Middle frontal gyrus (tissue), 1 donor: Measurements from ENCODE around the gene EIPR1.

Source experiments
- DNase-seq: peaks from one replicate; pipeline ENCODE4 v3.0.0-alpha.2; 2015; ENCODE audit warnings: low spot score; ENCODE audit errors: extremely low spot score

Gene EIPR1

DNA sequence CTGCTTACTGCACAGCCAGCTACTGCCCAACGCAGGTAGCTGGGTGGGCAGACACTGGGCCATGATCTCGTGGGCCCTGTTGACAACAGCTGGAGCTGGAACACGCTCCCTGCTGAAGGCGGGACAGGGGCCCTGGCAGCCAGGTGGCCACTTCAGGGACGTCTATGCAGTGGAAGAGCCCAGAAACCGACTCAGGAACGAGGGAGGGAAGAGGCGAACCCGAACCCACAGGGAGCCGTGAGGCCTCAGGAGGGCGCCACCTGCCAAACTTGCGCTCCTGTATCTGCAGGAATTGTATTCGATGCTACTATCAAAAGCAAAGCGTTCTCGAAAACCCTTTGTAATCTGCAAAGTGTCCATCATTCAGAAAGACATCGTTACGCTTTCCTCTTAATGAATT is 198.4 kb downstream of the EIPR1 start:
- DNase-seq, result no peak

DNA sequence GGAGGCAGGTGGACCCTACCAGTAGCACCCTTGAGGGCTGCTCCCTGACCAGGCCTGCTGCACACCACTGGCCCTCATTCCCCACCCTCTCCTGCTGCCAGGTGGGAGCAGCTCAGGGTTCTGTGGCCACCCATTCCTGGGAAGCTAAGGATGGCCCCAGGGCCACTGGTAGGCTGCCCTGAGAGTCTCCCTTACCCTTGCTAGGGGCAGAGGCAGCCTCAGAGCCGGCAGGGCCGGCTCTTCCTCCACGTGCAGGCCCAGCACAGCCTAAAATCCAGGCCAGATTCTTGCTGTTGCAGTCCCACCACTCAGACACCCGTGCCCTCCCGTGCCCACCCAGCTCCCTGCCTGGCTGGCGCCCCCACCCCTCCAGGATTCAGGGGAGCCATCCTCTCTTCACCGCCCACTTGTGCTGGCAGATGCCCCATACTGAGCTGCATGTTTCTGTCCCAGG is 199.0 kb downstream of the EIPR1 start:
- DNase-seq, result no peak

DNA sequence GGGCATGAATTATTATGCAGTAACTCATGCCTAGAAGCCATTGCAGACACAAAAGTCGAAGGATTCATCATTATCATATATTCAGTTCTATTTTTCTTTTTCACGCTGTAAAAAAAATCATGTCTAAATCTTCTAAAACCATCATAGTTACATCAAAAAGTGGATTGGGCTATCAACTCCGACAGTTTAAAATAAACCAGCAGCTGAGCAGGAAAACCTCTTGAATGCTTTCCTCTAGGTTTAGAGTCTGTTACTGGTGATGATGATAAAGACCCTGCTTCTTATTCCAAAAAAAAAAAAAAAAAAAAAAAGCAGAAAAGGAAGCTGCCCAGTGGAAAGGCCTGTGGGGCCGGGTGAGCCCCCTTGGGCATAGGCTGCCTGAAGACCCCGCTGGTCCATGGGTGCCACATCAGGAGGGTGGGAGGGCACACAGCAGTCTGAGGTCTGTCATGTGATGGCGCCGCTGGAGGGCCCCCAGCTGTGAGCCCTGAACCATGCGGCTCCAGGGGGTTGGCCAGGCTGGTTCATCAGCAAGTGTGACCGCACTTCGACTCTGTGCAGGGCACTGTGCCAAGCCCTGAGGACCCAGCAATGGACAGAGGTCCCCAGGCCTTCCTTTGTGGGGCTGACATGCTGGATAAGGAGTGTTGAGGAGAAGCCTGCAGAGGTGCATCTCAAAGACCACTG is 199.6 kb downstream of the EIPR1 start:
- DNase-seq, result no peak

DNA sequence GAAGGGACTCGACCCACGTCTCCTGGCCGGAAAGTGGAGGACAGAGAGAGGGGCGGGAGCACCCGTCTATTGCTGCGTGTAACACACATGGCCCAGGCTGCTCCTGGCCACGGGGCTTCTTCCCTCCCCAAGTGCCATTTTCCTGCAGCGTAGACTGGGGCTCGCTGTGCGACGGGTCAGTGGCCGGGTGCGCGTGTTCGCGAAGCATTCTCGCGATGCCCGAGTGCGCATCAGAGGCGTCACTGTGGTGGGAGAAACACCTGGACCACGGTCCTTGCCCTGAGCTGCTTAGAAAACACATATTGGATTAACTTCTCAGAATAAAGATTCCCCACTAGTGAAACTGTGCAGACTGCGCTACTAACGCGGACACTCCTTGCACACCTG is 200.8 kb downstream of the EIPR1 start:
- DNase-seq, result no peak

DNA sequence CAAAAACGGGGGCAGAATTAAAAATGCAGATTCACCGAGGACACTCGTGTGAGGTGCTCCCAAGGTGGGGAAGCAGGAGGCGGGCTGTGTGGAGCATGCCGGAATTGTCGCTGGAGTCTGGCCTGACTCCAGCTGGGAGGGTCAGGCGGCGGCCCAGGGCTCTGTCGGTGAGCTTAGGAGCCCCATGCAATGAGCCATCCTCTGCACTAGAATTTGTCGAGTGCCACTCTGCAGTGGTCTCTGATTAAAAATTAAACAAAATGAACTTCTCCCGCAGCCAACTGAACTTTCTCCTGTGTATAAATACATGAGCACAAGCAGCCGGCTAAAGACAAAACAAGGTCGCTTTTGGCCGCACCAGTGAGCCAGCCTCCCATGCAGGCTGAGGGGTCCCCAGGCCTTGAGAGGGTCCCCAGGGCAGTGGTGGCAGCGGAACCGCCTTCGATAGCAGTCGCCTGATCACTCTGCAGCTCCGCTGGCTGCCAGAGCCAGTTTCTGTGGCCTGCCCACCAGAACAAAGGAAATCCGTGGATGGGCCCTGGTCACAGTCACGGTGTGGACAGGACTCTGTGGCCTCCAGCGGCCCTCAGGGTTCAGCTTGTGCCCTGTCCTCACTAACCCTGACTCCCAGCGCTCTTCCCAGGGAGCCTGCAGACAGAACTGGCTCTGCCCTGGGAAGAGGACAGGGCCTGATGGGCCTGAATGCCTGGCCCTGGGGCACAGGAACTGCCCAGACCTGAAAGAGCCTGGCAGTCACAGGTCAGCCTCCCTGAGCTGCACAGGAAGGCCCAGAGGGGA is 201.3 kb downstream of the EIPR1 start:
- no peak for DNase-seq

DNA sequence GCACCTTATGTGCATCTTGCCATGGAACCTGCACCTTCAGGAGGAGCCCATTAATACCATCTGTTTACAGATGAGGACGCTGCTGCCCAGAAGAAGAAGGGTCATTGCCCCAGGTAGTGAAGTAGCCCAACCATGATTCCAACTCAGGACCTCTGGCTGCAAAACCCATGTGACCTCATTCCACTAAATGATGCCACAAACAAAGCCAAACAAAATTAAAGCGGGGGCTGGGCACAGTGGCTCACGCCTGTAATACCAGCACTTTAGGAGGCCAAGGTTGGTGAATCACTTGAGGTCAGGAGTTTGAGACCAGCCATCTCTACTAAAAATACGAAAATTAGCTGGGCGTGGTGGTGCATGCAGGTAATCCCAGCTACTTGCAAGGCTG is 202.1 kb downstream of the EIPR1 start:
- no peak for DNase-seq

DNA sequence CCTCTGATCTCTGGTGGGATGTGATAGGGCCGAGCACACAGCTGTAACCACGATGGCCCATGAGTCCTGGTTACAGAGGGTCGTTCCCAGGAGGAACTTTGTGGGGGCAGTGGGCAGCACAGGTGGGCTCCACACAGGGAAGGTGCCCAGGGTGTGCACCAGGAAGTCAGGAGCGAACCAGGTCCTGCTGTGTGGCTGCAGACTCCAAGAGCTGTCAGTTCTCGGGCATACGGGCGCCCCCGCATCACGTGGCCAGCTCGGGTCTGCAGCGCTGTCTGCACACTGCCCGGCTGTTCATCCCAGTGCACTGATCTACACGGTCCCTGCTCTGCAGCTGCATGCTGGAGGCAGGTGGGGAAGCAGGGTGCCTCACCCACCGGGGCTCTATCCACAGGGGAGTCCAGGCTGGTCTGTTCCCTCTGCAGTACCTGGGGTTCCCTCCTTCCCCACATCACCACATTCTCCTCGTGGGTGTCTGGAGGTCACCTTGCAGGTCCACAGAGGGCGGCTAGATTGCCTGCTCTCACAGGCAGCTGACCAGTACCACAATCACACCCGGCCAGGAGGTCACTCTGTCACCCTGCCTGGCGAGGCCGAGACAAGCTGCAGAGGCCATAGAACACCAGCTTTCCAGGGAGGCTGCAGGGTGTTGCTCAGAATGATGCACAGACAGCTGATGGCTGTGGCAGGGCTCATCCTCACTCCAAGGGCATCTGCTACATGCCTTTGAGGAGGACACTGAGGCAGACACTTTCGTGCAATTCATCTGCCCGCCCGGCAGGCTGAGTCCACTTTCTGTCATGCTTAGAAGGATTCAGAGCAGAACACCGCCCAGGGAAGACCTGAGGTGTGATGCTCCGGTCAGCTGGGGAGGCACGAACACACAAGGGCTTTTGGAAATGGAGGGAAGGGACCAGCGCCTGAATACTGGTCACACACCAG is 202.7 kb downstream of the EIPR1 start:
- no peak for DNase-seq

DNA sequence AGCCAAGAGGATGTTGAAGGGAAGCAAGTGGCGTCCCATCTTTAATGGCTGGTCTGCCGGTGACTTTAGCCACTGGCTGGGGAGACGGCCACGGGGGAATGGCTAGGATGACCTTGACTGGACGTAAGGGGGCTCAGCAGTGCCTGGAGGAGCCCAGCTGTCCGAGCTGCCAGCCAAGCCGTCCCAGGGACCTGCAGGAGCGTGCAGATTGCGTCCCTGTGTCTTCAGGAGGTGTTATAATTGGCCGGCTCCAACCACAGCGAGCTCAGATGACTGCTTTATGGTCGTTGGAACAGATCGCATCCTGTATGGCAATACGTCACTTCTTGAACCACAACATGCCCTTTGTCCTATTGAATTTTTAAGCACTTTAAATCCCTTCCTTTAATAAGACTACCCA is 204.6 kb downstream of the EIPR1 start:
- DNase-seq, result no peak

DNA sequence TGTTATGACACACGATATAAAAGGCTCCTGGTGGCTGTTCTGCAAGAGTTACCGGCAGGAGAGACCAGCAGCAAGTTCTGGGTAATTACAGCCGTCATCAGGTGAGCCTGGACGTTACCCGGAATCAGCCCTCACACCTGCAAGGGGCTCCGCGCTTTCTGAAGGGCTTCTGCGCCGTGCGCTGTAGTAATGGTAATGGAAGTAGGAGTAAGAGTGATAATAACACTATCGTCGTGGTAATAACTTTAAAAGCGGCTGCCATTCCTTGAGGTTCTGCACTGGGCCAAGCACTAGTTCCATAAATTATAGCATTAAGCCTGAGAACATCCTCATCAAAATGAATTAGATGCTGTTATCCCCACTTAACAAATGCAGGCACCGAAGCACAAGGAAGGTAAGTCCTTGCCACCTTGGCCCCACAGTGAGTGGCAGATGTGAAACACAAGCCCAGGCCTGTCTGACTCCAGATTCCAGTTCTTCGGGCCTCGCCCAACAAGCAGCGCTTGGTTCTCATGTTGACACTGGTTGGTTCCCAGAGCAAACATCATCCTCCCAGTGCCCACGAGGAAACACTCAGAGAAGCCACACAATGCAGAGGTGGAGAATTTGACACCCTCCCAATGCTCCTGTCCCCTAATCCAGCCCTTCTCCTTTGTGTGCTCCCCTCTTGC is 205.2 kb downstream of the EIPR1 start:
- DNase-seq, result no peak

DNA sequence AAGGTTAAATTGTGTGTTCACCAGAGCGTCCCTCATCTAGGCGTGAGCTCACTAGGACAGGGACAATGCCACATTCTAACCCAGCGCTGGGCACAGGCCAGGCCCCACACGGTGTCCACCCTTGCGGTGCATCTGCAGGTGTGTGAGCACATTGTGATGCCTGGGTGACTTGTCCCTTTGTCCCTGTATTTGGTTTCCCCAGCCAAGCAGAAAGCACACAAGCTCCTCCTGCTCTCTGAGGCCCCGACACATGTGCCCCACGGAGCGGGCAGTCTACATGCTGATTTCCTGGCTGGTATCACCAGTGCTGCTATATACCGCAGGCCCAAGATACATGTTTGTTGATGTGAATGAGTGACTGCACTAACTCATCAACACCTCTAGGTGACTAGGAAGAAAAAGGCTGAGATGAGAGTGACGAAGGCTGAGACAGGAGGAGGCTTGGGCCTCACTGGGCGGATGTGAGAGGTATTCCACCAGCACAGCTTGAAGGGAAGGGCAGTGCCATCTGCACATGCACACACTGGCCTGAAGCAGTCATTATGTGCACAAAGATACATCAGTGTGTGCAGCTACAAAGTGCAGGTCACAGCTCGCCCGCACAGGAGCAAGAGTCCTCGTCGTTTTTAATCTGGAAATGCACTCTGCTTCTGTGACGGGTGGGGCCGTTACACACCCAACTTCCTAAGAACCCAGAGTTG is 205.9 kb downstream of the EIPR1 start:
- no peak for DNase-seq

DNA sequence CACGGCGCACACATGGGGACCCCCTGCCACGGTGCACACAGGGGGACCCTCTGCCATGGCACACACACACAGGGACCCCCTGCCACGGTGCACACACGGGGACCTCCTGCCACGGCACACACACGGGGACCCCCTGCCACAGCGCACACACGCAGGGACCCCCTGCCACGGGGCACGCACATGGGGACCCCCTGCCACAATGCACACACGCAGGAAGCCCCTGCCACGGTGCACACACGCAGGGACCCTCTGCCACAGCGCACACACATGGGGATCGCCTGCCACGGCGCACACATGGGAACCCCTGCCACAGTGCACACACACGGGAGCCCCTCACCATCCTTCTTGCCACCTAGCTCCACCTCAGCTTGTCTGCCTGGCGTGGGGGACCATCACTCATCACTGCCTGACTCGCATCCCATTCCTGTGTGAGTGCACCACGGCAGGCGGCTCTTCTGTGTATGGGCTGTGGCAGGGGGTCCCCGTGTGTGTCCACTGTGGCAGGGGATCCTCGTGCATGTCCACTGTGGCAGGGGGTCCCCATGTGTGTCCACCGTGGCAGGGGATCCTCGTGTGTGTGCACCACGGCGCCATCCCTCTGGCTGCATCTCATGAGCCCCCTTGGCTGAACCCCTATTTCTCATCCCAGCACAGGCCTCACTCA is 206.7 kb downstream of the EIPR1 start:
- no peak for DNase-seq

DNA sequence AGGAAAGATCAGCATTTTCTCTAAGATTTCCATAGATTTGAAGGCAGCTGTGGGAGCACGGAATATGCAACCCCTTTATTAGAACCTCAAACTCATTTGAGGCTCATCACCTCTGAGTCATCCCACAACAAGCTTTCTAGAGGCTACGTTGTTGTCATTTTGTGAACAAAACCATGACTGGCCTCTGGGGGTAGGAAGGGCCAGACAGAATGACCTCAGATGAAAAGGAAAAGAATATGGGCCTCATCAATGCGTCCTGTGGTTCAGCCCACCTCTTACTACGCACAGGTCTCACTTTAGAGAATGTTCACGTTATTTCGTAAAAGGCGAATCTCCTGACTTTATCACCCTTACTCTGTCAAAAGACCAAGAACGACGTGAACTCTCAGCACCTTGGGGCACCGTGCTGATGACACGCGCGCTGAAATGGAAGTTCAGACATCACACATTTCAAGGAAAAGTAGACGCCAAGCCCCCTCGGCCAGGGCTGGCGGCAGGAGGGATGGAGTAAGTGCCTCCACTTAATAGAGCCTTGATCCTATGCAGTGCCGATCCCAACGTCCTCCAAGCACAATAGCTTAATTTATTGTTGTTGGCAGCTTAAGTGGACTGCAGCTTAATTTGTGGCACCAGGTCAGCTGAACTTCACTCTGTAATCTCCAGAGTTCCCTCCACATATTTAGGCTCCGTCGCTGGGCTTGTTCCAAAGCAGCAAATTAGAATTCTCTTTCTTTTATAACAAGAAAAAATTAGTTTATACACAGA is 208.3 kb downstream of the EIPR1 start:
- no peak for DNase-seq

DNA sequence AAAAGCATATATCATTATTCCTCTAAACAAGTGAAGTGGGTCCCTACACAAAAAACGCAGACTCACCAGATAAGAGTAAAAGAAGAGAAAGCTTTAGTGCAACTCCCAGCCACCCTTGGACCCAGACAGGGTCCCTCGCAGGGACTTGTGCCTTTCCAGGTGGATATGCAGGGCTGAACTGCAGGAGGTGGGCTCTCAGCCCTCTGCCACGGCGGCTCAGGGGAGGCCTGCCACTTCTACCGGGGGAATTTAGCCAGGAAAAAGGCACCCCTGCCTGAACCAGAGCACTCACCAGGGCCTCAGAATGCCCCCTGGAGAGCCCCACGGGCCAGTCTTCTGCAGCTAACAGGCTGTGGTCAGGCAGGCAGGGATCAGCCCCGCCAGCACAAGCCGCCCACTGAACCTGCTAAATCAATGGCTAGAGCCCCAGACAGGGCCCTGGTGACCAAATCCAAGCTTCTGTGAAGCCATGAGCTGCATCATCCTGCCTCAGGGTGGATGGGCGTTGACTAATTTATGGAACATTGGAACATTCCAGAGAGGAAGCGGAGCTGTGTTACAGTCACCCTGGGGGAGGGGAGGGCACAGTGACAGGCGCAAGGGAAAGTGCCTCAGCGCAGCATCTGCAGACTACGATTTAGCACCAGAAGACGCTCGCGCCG is 209.3 kb downstream of the EIPR1 start:
- DNase-seq, result no peak

DNA sequence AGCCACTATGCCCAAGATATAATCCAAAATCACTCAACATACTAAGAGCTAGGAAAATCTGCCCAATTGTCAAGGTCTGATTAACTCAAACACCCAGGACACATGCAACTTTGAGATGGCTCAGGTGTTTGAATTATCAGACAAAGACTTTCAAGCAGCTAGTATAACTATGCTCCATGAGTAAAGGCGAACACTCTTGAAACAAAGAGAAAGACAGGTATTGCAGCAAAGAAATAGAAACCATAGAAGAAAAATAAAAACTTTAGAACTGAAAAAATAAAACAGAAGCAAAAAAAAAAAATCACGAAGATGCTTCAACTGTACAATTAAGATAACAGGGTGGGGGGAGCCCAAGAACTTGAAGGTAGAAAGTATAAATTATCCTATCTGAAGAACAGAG is 214.2 kb downstream of the EIPR1 start:
- DNase-seq, result no peak

DNA sequence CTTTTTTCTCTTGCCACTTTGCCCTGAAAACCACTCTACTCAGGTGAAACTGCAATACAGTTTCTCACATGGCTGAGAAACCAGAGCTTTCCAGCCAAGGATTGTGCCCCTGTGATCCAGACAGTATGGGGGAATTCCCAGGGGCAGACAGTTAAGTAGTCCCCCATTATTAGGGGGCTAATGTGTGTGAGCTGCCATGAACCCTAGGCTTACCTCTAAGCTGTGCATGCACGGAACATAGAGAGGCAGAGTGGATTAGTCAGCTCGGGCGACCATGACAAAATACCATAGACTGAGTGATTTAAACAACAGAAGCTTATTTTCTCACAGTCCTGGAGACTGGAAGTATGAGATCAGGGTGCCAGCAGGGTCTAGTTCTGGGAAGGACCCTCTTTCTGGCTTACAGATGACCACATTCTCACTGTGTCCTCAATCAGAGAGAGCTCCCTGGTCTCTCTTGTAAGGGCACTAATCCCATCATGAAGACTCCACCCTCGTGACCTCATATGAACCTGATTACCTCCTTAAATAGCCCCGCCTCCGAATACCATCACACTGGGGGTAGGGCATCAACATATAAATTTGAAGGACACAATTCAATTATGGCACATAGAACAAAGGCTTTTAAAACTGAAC is 215.1 kb downstream of the EIPR1 start:
- no peak for DNase-seq

DNA sequence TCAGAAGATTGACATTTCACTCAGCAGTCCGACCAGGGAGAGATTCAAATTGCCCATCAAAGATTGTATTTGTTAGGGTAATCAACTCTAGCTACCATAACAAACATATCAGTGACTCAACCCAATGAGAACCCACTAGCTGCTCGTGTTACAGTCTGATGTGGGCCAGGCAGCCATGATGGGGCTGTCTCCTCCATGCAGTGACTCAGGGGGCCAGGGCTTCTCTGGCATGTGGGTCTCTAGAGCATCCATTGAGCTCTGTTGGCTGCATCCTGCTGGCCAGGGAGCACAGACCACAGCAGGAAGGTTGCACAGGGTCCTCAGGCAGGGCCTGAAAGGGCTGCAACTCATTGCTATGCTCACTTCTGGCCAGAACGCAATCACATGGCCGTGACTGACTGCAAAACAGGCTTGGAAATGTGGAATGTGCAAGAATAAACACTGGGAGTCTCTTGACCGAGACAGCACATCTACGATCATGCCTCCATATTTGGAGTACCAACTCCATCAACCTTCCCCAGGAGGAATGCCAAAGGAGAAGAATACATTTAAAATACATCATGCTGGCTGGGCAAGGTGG is 216.8 kb downstream of the EIPR1 start:
- DNase-seq, result no peak

DNA sequence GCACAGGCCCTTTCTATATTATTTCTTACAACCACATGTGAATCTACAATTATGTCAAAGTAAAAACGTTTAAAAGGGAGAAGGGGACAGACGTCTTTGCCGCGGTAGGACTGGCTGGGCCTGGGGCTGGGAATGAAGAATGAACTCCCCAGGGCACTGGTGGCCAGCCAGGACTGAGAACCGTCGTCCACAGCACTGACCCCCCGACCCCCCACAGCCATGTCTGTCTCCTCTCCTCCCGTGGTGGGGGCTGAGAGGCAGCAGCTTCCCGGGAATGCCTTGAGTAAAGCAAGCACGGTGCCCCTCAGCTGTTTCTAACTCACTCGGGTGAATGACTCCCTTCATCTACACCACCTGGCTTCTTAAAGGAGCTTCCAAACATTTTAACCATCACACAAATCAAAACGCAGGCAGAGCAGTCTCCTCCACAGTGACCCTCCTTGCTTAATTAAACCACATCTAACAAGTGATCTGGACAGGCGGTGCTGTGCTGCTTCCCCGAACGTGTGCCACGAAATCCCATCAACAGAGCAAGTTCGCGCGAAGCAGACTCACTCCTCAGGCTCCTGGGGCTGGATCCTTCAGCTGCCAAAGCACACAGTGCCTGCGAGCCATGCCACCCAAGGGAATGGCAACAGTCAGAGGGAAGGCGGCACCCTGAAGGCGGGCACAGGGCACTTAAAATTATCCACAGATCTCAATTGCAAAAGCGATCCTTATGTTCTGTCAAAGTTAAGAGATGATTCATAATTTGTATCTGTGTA is 217.7 kb downstream of the EIPR1 start:
- no peak for DNase-seq
